ENCODE data around the gene CAMTA1.
A peak's percentile ranks its signal among the peaks of the same experiment; 100 is the strongest.

Gene CAMTA1

GRCh38 chr1:6815726-6816125 lies 30.5 kb downstream of the CAMTA1 start:
- TF ChIP-seq CTCF (IDR thresholded peaks at IDR 0.05; ENCODE audit: borderline replicate concordance, control extremely low read depth, extremely low read depth, insufficient read depth, missing control alignments): no peak
- no peak for DNase-seq (ENCODE audit: low spot score)
- in situ Hi-C loops (cut with MboI; ENCODE audit: low sequenced_read_pairs, unreplicated experiment): no loop called here

- in situ Hi-C loops (cut with MboI; ENCODE audit: low sequenced_read_pairs, unreplicated experiment): no loop called here
- DNase-seq (ENCODE audit: low spot score): no peak
- no peak for TF ChIP-seq CTCF (IDR thresholded peaks at IDR 0.05; ENCODE audit: borderline replicate concordance, control extremely low read depth, extremely low read depth, insufficient read depth, missing control alignments)
Measured at GRCh38 chr1:6819246-6820040, 34.2 kb downstream of the CAMTA1 start.

- TF ChIP-seq CTCF (IDR thresholded peaks at IDR 0.05; ENCODE audit: borderline replicate concordance, control extremely low read depth, extremely low read depth, insufficient read depth, missing control alignments): no peak
- in situ Hi-C loops (cut with MboI; ENCODE audit: low sequenced_read_pairs, unreplicated experiment): no loop called here
- DNase-seq (ENCODE audit: low spot score): no peak
Measured at GRCh38 chr1:6820899-6821298, 35.6 kb downstream of the CAMTA1 start.

GRCh38 chr1:6822530-6823359 lies 37.5 kb downstream of the CAMTA1 start:
- in situ Hi-C loops (cut with MboI; ENCODE audit: low sequenced_read_pairs, unreplicated experiment): no loop called here
- TF ChIP-seq CTCF (IDR thresholded peaks at IDR 0.05; ENCODE audit: borderline replicate concordance, control extremely low read depth, extremely low read depth, insufficient read depth, missing control alignments): no peak
- DNase-seq (ENCODE audit: low spot score): peak; percentile 44

- no peak for DNase-seq (ENCODE audit: low spot score)
- no peak for TF ChIP-seq CTCF (IDR thresholded peaks at IDR 0.05; ENCODE audit: borderline replicate concordance, control extremely low read depth, extremely low read depth, insufficient read depth, missing control alignments)
- in situ Hi-C loops (cut with MboI; ENCODE audit: low sequenced_read_pairs, unreplicated experiment): no loop called here
Measured at GRCh38 chr1:6823793-6824192, 38.5 kb downstream of the CAMTA1 start.

- TF ChIP-seq CTCF (IDR thresholded peaks at IDR 0.05; ENCODE audit: borderline replicate concordance, control extremely low read depth, extremely low read depth, insufficient read depth, missing control alignments): no peak
- no peak for DNase-seq (ENCODE audit: low spot score)
- in situ Hi-C loops (cut with MboI; ENCODE audit: low sequenced_read_pairs, unreplicated experiment): no loop called here
Measured at GRCh38 chr1:6824665-6825368, 39.6 kb downstream of the CAMTA1 start.
